ENCODE data around the gene ARHGAP1.

DNA sequence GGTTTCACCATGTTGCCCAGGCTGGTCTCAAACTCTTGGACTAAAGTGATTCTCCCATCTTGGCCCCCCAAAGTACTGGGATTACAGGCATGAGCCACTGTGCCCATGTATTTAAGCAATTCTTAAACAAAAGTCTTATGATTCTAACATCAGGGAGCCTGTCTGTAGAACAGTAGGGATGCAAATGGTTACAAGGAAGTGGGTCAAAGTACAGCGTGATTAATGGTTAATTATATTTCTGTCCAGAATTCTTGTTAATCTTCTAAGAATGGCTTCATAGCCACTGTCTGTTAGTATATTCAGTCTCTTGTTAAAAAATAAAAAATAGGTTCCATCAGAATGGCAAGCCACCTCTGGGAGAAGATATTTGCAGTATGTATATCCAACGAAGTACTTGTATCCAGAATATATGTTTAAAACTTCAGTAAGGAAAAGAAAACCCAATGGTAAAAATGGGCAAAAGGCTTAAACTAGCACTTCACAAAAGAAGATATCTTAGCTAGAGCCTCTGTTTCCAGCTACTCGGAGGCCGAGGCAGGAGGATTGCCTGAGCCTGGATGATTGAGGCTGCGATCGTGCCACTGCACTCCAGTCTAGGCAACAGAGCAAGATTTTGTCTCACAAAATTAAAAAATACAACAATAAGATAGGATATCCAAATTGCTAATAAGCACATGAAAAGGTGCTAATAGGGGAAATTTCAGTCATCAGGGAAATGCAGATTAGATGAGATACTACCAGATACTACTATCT lies 60.2 kb downstream of the ARHGAP1 start:
- TF ChIP-seq, protein P1, sequence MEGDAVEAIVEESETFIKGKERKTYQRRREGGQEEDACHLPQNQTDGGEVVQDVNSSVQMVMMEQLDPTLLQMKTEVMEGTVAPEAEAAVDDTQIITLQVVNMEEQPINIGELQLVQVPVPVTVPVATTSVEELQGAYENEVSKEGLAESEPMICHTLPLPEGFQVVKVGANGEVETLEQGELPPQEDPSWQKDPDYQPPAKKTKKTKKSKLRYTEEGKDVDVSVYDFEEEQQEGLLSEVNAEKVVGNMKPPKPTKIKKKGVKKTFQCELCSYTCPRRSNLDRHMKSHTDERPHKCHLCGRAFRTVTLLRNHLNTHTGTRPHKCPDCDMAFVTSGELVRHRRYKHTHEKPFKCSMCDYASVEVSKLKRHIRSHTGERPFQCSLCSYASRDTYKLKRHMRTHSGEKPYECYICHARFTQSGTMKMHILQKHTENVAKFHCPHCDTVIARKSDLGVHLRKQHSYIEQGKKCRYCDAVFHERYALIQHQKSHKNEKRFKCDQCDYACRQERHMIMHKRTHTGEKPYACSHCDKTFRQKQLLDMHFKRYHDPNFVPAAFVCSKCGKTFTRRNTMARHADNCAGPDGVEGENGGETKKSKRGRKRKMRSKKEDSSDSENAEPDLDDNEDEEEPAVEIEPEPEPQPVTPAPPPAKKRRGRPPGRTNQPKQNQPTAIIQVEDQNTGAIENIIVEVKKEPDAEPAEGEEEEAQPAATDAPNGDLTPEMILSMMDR (IDR thresholded peaks at IDR 0.05): no peak
- TF ChIP-seq POLR2A (IDR thresholded peaks at IDR 0.05): no peak

Measured in right lobe of liver (tissue), 4 donors.